HepG2 (cell line): Measurements from ENCODE around the gene DUOXA1. TPM values are rescaled to one million over a fixed set of nuclear protein-coding genes. Genes with fewer than 3 reads are reported as not detected.
A peak's percentile ranks its signal among the peaks of the same experiment; 100 is the strongest.

Experiments used
- CREB1 ChIP-seq, 2 experiments: fragments of 450-650 bp in 1 of 2; IDR thresholded peaks; 2 replicates each; pipeline ENCODE4 v1.6.1; 2016 to 2017; ENCODE audit warnings: control low read depth in 1 of 2, mild to moderate bottlenecking in 1 of 2, missing compliant biosample characterization in 1 of 2, missing genetic modification characterization in 1 of 2
- HNF4G ChIP-seq, 2 experiments: sonication (generic) in 1 of 2; formaldehyde crosslinking in 1 of 2; IDR thresholded peaks; 2 replicates each; pipeline versions ENCODE4 v1.4.0 to v1.6.1; 2011 to 2020; ENCODE audit warnings: borderline replicate concordance in 2 of 2, low read depth in 2 of 2, mild to moderate bottlenecking in 2 of 2, low read length in 1 of 2, missing genetic modification reagents in 1 of 2, moderate library complexity in 1 of 2
- LRRFIP1 ChIP-seq: sonication (generic); formaldehyde crosslinking; conservative IDR thresholded peaks from 2 replicates; pipeline ENCODE4 v1.4.0; 2020; ENCODE audit warnings: missing genetic modification reagents
- MEF2D ChIP-seq: sonication (generic); formaldehyde crosslinking; IDR thresholded peaks from 2 replicates; pipeline ENCODE4 v1.5.1; 2020; ENCODE audit warnings: mild to moderate bottlenecking, missing genetic modification reagents
- NR2C2 ChIP-seq: sonication (generic); formaldehyde crosslinking; IDR thresholded peaks from 2 replicates; pipeline ENCODE4 v1.4.0; 2020; ENCODE audit warnings: missing genetic modification reagents, mild to moderate bottlenecking, moderate library complexity, borderline replicate concordance
- NR2F6 ChIP-seq, 2 experiments: IDR thresholded peaks; 2 replicates each; pipeline ENCODE4 v1.6.1; 2016; ENCODE audit warnings: antibody characterized with exemption in 1 of 2, mild to moderate bottlenecking in 1 of 2
- POLR2G ChIP-seq: fragments of 200-400 bp; formaldehyde crosslinking; IDR thresholded peaks from 2 replicates; pipeline ENCODE4 v1.6.1; 2018; ENCODE audit warnings: mild to moderate bottlenecking, low read depth, low read length, moderate library complexity
- SIN3B ChIP-seq: fragments of 150-350 bp; IDR thresholded peaks from 2 replicates; pipeline ENCODE4 v1.6.1; 2014; ENCODE audit warnings: low read length
- SOX5 ChIP-seq: IDR thresholded peaks from 2 replicates; pipeline ENCODE4 v1.6.1; 2016; ENCODE audit warnings: borderline replicate concordance
- SRSF4 ChIP-seq: fragments of 200-400 bp; formaldehyde crosslinking; IDR thresholded peaks from one replicate; pipeline ENCODE4 v1.6.1; 2018; ENCODE audit warnings: mild to moderate bottlenecking, low read depth, low read length, moderate library complexity; ENCODE audit not compliant: poor library complexity, severe bottlenecking
- THAP11 ChIP-seq: IDR thresholded peaks from 2 replicates; pipeline ENCODE4 v1.6.1; 2016; ENCODE audit warnings: missing biosample characterization, missing genetic modification reagents
- ZNF101 ChIP-seq: sonication (generic); formaldehyde crosslinking; IDR thresholded peaks from 2 replicates; pipeline ENCODE4 v1.4.0; 2020; ENCODE audit warnings: mild to moderate bottlenecking, low read depth, missing genetic modification reagents, borderline replicate concordance
- ZNF331 ChIP-seq: sonication (generic); formaldehyde crosslinking; IDR thresholded peaks from 2 replicates; pipeline ENCODE4 v1.4.0; 2020; ENCODE audit warnings: missing genetic modification reagents
- ZNF335 ChIP-seq: sonication (generic); formaldehyde crosslinking; IDR thresholded peaks from 2 replicates; pipeline ENCODE4 v1.4.0; 2020; ENCODE audit warnings: missing genetic modification reagents
- ZNF598 ChIP-seq: sonication (generic); formaldehyde crosslinking; IDR thresholded peaks from 2 replicates; pipeline ENCODE4 v1.5.1; 2020; ENCODE audit warnings: mild to moderate bottlenecking, missing genetic modification reagents, borderline replicate concordance
- ZNF660 ChIP-seq: sonication (generic); formaldehyde crosslinking; IDR thresholded peaks from 2 replicates; pipeline ENCODE4 v1.5.1; 2020; ENCODE audit warnings: mild to moderate bottlenecking, low read depth, missing genetic modification reagents, borderline replicate concordance
- ZNF672 ChIP-seq: sonication (generic); formaldehyde crosslinking; IDR thresholded peaks from 2 replicates; pipeline ENCODE4 v1.8.1; 2022; ENCODE audit warnings: missing genetic modification reagents
- polyA plus RNA-seq, 8 experiments: library from polyadenylated mRNA; depleted of rRNA in 3 of 8; stranded (reverse) in 7 of 8; unstranded in 1 of 8; fragments of >200 nt; fragmentation: Illumina TruSeq in 4 of 8; extraction: Trizol in 4 of 8; gene quantifications; 2 replicates each; pipeline versions ENCODE4 v1.2.1 to v1.2.3, GENCODE V29; 2011 to 2016; ENCODE audit warnings: low read depth in 4 of 8, missing spikeins in 1 of 8, mixed read lengths in 1 of 8; ENCODE audit not compliant: insufficient read depth in 1 of 8
- total RNA-seq, 5 experiments: library from RNA; depleted of rRNA; stranded (reverse); fragments of >200 nt; fragmentation: Illumina TruSeq; extraction: Trizol; gene quantifications; 2 replicates each; pipeline ENCODE4 v1.2.3, GENCODE V29; 2016; ENCODE audit warnings: low read depth in 1 of 5
- TF ChIP-seq, protein P1 (sequence below): IDR thresholded peaks from 2 replicates; pipeline ENCODE4 v1.4.0; 2020; ENCODE audit warnings: mild to moderate bottlenecking, missing genetic modification reagents
- TF ChIP-seq, protein P2 (sequence below): IDR thresholded peaks from 2 replicates; pipeline ENCODE4 v1.6.1; 2018; ENCODE audit warnings: missing genetic modification reagents, mild to moderate bottlenecking, missing compliant biosample characterization
- TF ChIP-seq, protein P3 (sequence below): sonication (generic); formaldehyde crosslinking; IDR thresholded peaks from 2 replicates; pipeline ENCODE4 v1.5.0; 2020; ENCODE audit warnings: missing genetic modification reagents

Gene DUOXA1
- total and polyA plus RNA-seq, 2 of the 13 experiments (the other 11 are each of a cell fraction or from before 2014, with no cell fraction given) = not detected

DNA sequence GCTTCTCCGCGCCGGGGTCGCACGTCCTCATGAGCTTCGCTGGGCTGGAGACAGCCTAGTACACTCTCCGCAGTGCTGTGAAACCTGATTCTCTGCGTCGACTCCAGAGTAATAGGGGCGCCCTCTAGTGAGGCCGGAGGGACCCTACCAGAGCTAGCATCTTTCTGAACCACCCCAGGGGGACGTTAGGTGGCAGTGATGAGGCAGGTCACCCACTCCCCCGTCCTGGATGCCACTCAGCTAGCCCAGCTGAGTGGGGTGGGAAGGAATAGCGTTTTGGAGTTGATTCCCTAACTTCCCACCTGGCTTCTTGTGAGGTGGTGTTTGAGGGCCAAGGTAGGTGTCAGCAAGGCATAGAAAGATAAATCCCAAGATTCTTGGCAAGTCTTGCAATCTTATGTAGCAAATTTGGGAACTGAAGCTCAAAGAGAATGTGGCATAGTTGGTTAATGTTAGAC, 11.5 kb downstream of the DUOXA1 start (continued):
- TF ChIP-seq, protein P1, sequence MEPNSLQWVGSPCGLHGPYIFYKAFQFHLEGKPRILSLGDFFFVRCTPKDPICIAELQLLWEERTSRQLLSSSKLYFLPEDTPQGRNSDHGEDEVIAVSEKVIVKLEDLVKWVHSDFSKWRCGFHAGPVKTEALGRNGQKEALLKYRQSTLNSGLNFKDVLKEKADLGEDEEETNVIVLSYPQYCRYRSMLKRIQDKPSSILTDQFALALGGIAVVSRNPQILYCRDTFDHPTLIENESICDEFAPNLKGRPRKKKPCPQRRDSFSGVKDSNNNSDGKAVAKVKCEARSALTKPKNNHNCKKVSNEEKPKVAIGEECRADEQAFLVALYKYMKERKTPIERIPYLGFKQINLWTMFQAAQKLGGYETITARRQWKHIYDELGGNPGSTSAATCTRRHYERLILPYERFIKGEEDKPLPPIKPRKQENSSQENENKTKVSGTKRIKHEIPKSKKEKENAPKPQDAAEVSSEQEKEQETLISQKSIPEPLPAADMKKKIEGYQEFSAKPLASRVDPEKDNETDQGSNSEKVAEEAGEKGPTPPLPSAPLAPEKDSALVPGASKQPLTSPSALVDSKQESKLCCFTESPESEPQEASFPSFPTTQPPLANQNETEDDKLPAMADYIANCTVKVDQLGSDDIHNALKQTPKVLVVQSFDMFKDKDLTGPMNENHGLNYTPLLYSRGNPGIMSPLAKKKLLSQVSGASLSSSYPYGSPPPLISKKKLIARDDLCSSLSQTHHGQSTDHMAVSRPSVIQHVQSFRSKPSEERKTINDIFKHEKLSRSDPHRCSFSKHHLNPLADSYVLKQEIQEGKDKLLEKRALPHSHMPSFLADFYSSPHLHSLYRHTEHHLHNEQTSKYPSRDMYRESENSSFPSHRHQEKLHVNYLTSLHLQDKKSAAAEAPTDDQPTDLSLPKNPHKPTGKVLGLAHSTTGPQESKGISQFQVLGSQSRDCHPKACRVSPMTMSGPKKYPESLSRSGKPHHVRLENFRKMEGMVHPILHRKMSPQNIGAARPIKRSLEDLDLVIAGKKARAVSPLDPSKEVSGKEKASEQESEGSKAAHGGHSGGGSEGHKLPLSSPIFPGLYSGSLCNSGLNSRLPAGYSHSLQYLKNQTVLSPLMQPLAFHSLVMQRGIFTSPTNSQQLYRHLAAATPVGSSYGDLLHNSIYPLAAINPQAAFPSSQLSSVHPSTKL (CRISPR knock-in tag) = 0 out of 2 replicates have a peak, but pooled peaks have one; percentile 48
- 0 out of 2 replicates have a peak, but pooled peaks have one; percentile 40 for TF ChIP-seq MEF2D (CRISPR knock-in tag)
- no peak for TF ChIP-seq HNF4G (IDR thresholded peaks at IDR 0.05; ENCODE audit: borderline replicate concordance, low read depth, low read length)
- no peak for TF ChIP-seq HNF4G (CRISPR knock-in tag; IDR thresholded peaks at IDR 0.05; ENCODE audit: borderline replicate concordance, low read depth)
- TF ChIP-seq, protein P2, sequence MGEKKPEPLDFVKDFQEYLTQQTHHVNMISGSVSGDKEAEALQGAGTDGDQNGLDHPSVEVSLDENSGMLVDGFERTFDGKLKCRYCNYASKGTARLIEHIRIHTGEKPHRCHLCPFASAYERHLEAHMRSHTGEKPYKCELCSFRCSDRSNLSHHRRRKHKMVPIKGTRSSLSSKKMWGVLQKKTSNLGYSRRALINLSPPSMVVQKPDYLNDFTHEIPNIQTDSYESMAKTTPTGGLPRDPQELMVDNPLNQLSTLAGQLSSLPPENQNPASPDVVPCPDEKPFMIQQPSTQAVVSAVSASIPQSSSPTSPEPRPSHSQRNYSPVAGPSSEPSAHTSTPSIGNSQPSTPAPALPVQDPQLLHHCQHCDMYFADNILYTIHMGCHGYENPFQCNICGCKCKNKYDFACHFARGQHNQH (CRISPR knock-in tag) = peak; percentile 65; the same call in 1 of the 2 replicates
- no peak for TF ChIP-seq NR2F6 (IDR thresholded peaks at IDR 0.05)
- TF ChIP-seq NR2F6 (CRISPR knock-in tag; IDR thresholded peaks at IDR 0.05) = peak; percentile 42
- TF ChIP-seq ZNF335 = 0 out of 2 replicates have a peak, but pooled peaks have one; percentile 59
- no peak for TF ChIP-seq SIN3B
- TF ChIP-seq ZNF672 (CRISPR knock-in tag) = no peak
- TF ChIP-seq ZNF598 (CRISPR knock-in tag) = peak; percentile 81; the same call in 1 of the 2 replicates
- TF ChIP-seq ZNF101 (CRISPR knock-in tag) = no peak
- TF ChIP-seq, protein P3, sequence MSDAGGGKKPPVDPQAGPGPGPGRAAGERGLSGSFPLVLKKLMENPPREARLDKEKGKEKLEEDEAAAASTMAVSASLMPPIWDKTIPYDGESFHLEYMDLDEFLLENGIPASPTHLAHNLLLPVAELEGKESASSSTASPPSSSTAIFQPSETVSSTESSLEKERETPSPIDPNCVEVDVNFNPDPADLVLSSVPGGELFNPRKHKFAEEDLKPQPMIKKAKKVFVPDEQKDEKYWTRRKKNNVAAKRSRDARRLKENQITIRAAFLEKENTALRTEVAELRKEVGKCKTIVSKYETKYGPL (CRISPR knock-in tag) = no peak
- TF ChIP-seq SRSF4 = no peak
- no peak for TF ChIP-seq ZNF660
- TF ChIP-seq NR2C2 (CRISPR knock-in tag) = no peak
- peak; percentile 60 for TF ChIP-seq THAP11
- no peak for TF ChIP-seq SOX5
- no peak for TF ChIP-seq CREB1 (IDR thresholded peaks at IDR 0.05)
- TF ChIP-seq CREB1 (CRISPR knock-in tag; IDR thresholded peaks at IDR 0.05) = peak; percentile 34; the same call in 1 of the 2 replicates
- no peak for TF ChIP-seq POLR2G
- TF ChIP-seq LRRFIP1 (CRISPR knock-in tag) = no peak
- TF ChIP-seq ZNF331 = peak; percentile 53; the same call in 1 of the 2 replicates
